Measurements from ENCODE around the gene MDFI.

- TF ChIP-seq ZNF232 (CRISPR knock-in tag; IDR thresholded peaks at IDR 0.05) (no peak), CTCF (IDR thresholded peaks at IDR 0.05) (no peak), ZBTB43 (CRISPR knock-in tag; IDR thresholded peaks at IDR 0.05) (no peak), FOXP1 (CRISPR knock-in tag; IDR thresholded peaks at IDR 0.05; ENCODE audit: borderline replicate concordance) (no peak), MAX (CRISPR knock-in tag; IDR thresholded peaks at IDR 0.05) (no peak)
Measured at GRCh38 chr6:41700463-41701347, 62.4 kb downstream of the MDFI start.
